Heart right ventricle (tissue), 16 donors: ENCODE measurements around the gene NEK7. TPM values are rescaled to one million over a fixed set of nuclear protein-coding genes. Genes with fewer than 3 reads are reported as not detected.
"Not testable (repeated sequence)": the region's sequence is repeated elsewhere in the genome, so short reads cannot be mapped to it uniquely, and the experiment has no call there.

Experiments used
- ATAC-seq, 8 donors: fragments of 200-7000 bp; cut with Tn5 transposase; one replicate each; pipeline ENCODE4 v1.9.1; 2020; ENCODE audit warnings: mild to moderate bottlenecking in 8 of 8, moderate library complexity in 8 of 8, moderate number of reproducible peaks in 1 of 8
- DNase-seq, 2 donors: peaks; one replicate each; pipeline ENCODE4 v3.0.0-alpha.2; 2020
- H3K27ac ChIP-seq, 10 donors: fragments of 200-600 bp; sonication (generic) in 2 of 10; one replicate each; pipeline versions ENCODE4 v1.5.0 to v1.8.0; 2020 to 2022; ENCODE audit warnings: mild to moderate bottlenecking in 3 of 10
- H3K27me3 ChIP-seq, 7 donors: fragments of 200-600 bp; one replicate each; pipeline ENCODE4 v1.8.0; 2021 to 2022; ENCODE audit warnings: mild to moderate bottlenecking in 2 of 7
- H3K36me3 ChIP-seq, 9 donors: fragments of 200-600 bp; sonication (generic) in 1 of 9; one replicate each; pipeline versions ENCODE4 v1.5.0 to v1.8.0; 2020 to 2022; ENCODE audit warnings: mild to moderate bottlenecking in 2 of 9
- H3K4me1 ChIP-seq, 9 donors: fragments of 200-600 bp; sonication (generic) in 1 of 9; one replicate each; pipeline versions ENCODE4 v1.5.0 to v1.8.0; 2020 to 2022; ENCODE audit warnings: mild to moderate bottlenecking in 4 of 9
- H3K4me3 ChIP-seq, 10 donors: fragments of 200-600 bp; sonication (generic) in 2 of 10; one replicate each; pipeline versions ENCODE4 v1.5.0 to v1.8.0; 2020 to 2022; ENCODE audit warnings: mild to moderate bottlenecking in 7 of 10, moderate library complexity in 2 of 10
- H3K9me3 ChIP-seq, 11 donors: fragments of 200-600 bp in 10 of 11; sonication (generic) in 2 of 11; one replicate each; pipeline versions ENCODE4 v1.5.0 to v1.8.0; 2013 to 2022; ENCODE audit warnings: mild to moderate bottlenecking in 2 of 11, control low read depth in 1 of 11, moderate library complexity in 1 of 11
- WGBS, 2 donors: extraction: QIAGEN DNeasy Blood & Tissue Kit; methylation state at CpG; one replicate each; pipeline ENCODE4 v1.1.7; 2013; ENCODE audit warnings: inconsistent platforms in 1 of 2; 5-methylcytosine and 5-hydroxymethylcytosine counted together
- intact Hi-C, 10 donors: fragments of 100-400 bp; cut with DNase I; formaldehyde crosslinking; loops; one replicate each; pipeline versions ENCODE4 v1.11.1 to v1.14.2; 2022
- polyA plus RNA-seq, 2 donors: library from polyadenylated mRNA; stranded (reverse); fragments of 200-250 nt; gene quantifications; one replicate each; pipeline ENCODE4 v1.2.3, GENCODE V29; 2013
- total RNA-seq, 10 donors: library from RNA; stranded (reverse); fragmentation: NEBNext Ultra II Directional in 3 of 10; extraction: Animal tissue kit (Norgen Biotek cat#: 25700) in 3 of 10; gene quantifications; one replicate each; pipeline versions ENCODE4 v1.2.1 to v1.2.4, GENCODE V29; 2021 to 2023
- TF ChIP-seq, protein P1 (sequence below), 9 donors: fragments of 200-600 bp; sonication (generic) in 2 of 9; IDR thresholded peaks; one replicate each; pipeline versions ENCODE4 v1.5.0 to v1.8.0; 2021 to 2022; ENCODE audit warnings: antibody characterized with exemption in 9 of 9, mild to moderate bottlenecking in 5 of 9, moderate library complexity in 1 of 9
- donor health status: Arrhythmogenic right ventricular cardiomyopathy.
- donor health status: ischemic (EF 13 %, LVEDD 7.1; RV severe dilation, severe dysfunction).
- donor health status: healthy with polysubstance abuse.
- donor health status: DM: no; HTN: yes; CAD: no.
- donor health status: DM: no; HTN: no; CAD: no.
- donor health status: ischemic (EF 25% LVEDD 6.9; RV normal size, moderate dysfunction).
- donor health status: ischemic (EF 25% LVEDD 5.7; RV mildly dilated, moderate dysfunction).
- donor health status: healthy.
- donor health status: DM: yes; HTN: yes; CAD: no.
- donor health status: Ischemic cardiomyopathy.
- donor health status: ischemic (EF 35%, LVEDD 5.7; RV mildly dilated, moderate dysfunction).
- donor health status: nonischemic (EF 11% LVEDD 7.7; RV severe dilation, severe dysfunction).
- donor health status: DM: yes; HTN: yes; CAD: no.
- donor health status: PGD.
- donor health status: ischemic (EF 29% LVEDD 5.4; RV normal size, mild dysfunction).
- donor health status: nonischemic (EF 23%, LVEDD 6.1; RV moderate dilation, normal function).

The NEK7 gene
- total and polyA plus RNA-seq, 12 donors, result 57.3 to 279 (median 207) TPM

DNA sequence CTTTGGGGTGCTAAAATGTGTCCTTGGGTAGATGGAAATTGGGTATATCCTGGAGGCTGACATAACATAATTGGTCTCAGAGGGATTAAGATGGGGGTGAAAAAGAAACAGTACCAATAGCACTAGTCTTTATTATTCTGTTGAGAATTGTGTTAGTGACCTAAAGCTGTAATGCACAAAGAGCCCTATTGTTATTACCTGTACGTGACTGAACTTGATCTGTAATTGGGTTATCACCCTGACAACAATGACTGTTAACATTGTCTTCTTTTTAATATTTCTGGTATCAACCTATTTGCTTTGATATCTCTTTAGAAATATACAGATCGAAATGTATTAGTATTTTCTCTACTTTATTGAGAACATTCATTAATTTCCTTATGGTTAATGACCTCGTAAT lies 147.6 kb downstream of the NEK7 start:
- H3K27me3 ChIP-seq, result no peaks in the 10 kb centered on the region
- H3K4me1 ChIP-seq, result no peaks in the 10 kb centered on the region
- DNase-seq, result no peak
- H3K9me3 ChIP-seq, result no peaks in the 10 kb centered on the region
- no peak overlapping the region for H3K4me3 ChIP-seq
- intact Hi-C loops, result no loop called here
- peaks cover 0 to 48% (median 0%) of the 10 kb centered on the region in 9 donors for H3K36me3 ChIP-seq
- no peak overlapping the region for H3K27ac ChIP-seq
- ATAC-seq, result no peak
- 97 to 98% methylated on average over 3 of the region's 3 CpGs for WGBS, 2 donors
- TF ChIP-seq, protein P1, sequence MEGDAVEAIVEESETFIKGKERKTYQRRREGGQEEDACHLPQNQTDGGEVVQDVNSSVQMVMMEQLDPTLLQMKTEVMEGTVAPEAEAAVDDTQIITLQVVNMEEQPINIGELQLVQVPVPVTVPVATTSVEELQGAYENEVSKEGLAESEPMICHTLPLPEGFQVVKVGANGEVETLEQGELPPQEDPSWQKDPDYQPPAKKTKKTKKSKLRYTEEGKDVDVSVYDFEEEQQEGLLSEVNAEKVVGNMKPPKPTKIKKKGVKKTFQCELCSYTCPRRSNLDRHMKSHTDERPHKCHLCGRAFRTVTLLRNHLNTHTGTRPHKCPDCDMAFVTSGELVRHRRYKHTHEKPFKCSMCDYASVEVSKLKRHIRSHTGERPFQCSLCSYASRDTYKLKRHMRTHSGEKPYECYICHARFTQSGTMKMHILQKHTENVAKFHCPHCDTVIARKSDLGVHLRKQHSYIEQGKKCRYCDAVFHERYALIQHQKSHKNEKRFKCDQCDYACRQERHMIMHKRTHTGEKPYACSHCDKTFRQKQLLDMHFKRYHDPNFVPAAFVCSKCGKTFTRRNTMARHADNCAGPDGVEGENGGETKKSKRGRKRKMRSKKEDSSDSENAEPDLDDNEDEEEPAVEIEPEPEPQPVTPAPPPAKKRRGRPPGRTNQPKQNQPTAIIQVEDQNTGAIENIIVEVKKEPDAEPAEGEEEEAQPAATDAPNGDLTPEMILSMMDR (IDR thresholded peaks at IDR 0.05), result no peak

DNA sequence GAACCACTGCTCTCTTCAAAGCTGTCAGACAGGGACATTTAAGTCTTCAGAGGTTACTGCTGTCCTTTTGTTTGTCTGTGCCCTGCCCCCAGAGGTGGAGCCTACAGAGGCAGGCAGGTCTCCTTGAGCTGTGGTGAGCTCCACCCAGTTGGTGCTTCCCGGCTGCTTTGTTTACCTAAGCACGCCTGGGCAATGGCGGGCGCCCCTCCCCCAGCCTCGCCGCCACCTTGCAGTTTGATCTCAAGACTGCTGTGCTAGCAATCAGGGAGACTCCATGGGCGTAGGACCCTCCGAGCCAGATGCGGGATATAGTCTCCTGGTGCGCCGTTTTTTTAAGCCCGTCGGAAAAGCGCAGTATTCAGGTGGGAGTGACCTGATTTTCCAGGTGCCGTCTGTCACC lies 158.0 kb downstream of the NEK7 start:
- H3K27ac ChIP-seq, H3K4me3 ChIP-seq, H3K27me3 ChIP-seq, H3K4me1 ChIP-seq, ATAC-seq, DNase-seq, H3K9me3 ChIP-seq, intact Hi-C loops: not testable (repeated sequence)
- H3K36me3 ChIP-seq, result peaks cover 0 to 31% (median 3%) of the 10 kb centered on the region in 9 donors
- 88 to 93% methylated on average over 15 of the region's 15 CpGs for WGBS, 2 donors

DNA sequence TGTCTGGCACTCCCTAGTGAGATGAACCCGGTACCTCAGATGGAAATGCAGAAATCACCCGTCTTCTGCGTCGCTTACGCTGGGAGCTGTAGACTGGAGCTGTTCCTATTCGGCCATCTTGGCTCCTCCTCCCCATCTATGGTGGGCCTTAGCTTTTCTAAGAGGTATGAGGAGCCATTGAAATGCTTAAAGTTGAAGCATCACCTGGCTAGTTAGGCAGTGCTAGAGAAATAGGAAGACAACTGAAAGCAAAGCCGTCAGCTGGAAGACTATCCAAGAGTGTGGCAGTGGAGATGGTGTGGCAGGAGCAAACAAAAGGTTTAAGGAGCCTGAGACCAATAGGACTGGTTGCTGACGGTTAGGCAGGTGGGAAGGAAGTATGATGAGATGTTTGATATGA lies 158.5 kb downstream of the NEK7 start:
- DNase-seq, H3K27ac ChIP-seq, H3K4me3 ChIP-seq, H3K9me3 ChIP-seq, ATAC-seq, H3K27me3 ChIP-seq, intact Hi-C loops, H3K4me1 ChIP-seq: not testable (repeated sequence)
- H3K36me3 ChIP-seq, result peaks cover 0 to 36% (median 3%) of the 10 kb centered on the region in 9 donors
- 94 to 99% methylated on average over 6 to 7 of the region's 8 CpGs for WGBS, 2 donors

DNA sequence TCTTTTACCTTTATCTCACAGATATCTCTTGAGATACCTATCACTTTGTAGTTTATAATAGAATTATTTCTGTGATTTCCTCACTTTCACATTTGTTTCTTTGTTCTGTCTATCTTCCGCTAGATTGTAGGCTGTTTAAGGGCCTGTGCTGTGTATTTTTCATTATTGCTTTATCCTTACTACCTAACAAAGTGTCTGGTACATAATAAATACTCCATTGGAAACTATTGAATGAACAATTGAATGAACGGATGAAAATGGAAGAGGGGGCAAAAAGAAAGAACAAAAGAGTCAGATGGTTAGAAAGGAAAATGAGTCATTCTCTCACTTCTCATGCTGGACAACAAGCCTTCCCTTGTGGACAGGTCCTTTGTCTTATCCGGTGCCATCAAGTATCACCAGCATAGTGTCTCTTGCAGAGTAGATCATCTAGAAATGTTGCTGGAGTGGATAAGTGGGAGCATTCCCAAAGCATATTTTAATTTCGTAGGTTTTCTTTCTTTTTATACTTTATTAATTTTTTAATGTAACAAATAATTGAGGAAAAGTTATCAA lies 159.8 kb downstream of the NEK7 start:
- WGBS, 2 donors, result 96 to 98% methylated on average over 4 of the region's 4 CpGs
- Histone ChIP-seq H3K4me1 (peaks cover 0 to 9% (median 0%) of the 10 kb centered on the region in 9 donors), H3K9me3 (no peaks in the 10 kb centered on the region), H3K27ac (no peak overlapping the region), H3K36me3 (peaks cover 0 to 49% (median 12%) of the 10 kb centered on the region in 9 donors), H3K27me3 (no peaks in the 10 kb centered on the region), H3K4me3 (no peak overlapping the region)
- TF ChIP-seq, protein P1 (IDR thresholded peaks at IDR 0.05), result no peak
- DNase-seq, result no peak
- intact Hi-C loops, result no loop called here
- no peak for ATAC-seq

- Histone ChIP-seq H3K27me3 (no peaks in the 10 kb centered on the region), H3K4me1 (peaks cover 0 to 9% (median 0%) of the 10 kb centered on the region in 9 donors), H3K9me3 (no peaks in the 10 kb centered on the region), H3K36me3 (peaks cover 0 to 56% (median 12%) of the 10 kb centered on the region in 9 donors), H3K27ac (no peak overlapping the region), H3K4me3 (no peak overlapping the region)
- ATAC-seq (no peak), DNase-seq (no peak)
- intact Hi-C loops, result no loop called here
- TF ChIP-seq, protein P1 (IDR thresholded peaks at IDR 0.05), result no peak
- WGBS, 2 donors, result 80 to 84% methylated on average over 1 of the region's 1 CpG
Measured at GRCh38 chr1:198318085-198318484, 161.3 kb downstream of the NEK7 start.
